ENCODE data around the gene BANK1. TPM values are rescaled to one million over a fixed set of nuclear protein-coding genes. Genes with fewer than 3 reads are reported as not detected.

Gene BANK1
- total and polyA plus RNA-seq, 2 of the 4 experiments (the other 2 are of a cell fraction): under 0.01 to 0.51 TPM

DNA sequence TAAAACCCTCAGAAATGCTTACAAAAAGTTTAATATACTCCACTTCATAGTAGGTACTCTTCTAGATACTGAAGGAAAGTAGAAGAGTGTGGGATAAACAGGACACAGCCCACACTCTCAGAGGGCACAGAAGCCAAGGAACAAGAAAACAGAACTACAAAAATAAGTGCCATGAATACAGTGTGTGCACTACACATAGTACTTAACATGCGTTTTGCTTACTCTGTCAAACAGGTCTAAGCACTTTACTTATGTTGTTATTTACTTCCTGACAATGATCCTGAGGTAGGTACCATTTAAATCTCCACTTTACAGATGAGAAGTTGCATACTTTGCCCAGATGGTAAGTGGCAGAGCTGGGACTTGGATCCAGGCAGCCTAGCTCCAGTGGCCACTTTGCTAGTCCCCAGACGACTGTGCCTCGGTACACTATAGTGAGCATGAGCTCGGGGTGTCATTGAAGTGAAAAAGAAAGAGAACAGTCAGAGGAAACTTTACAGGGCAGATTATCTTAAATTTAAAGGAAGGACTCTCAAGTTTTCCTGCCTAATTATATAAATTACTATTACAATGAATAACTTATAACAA, 120.3 kb downstream of the BANK1 start:
- Histone ChIP-seq H3K9ac (ENCODE audit: low read depth, low read length) (no peak overlapping the region), H3K27ac (ENCODE audit: insufficient read depth, low read length) (no peak overlapping the region), H3K9me1 (ENCODE audit: insufficient read depth, low read length) (no peaks in the 10 kb centered on the region), H2AK5ac (ENCODE audit: low read depth, low read length) (no peak overlapping the region), H3K14ac (replicated peaks; ENCODE audit: low read depth, low read length) (no peak overlapping the region), H2BK5ac (ENCODE audit: low read depth, low read length, poor library complexity, severe bottlenecking) (no peak overlapping the region), H2BK20ac (ENCODE audit: low read depth, low read length) (no peak overlapping the region), H2AK9ac (replicated peaks; ENCODE audit: low read depth, low read length, poor library complexity) (no peak overlapping the region), H3K36me3 (ENCODE audit: control insufficient read depth, insufficient read depth, low read length) (no peaks in the 10 kb centered on the region), H4K8ac (ENCODE audit: low read depth in 2 of 2, low read length in 2 of 2) (no peak overlapping the region), H3K27me3 (ENCODE audit: control insufficient read depth, insufficient read depth, low read length) (no peaks in the 10 kb centered on the region), H4K20me1 (ENCODE audit: insufficient read depth, low read length) (no peaks in the 10 kb centered on the region), H3K4me3 (ENCODE audit: insufficient read depth, low read depth, low read length) (no peak overlapping the region), H3K4me2 (ENCODE audit: low read depth, low read length) (no peak overlapping the region), H3K79me1 (ENCODE audit: low read depth in 1 of 2, low read length in 2 of 2) (no peaks in the 10 kb centered on the region), H3K56ac (ENCODE audit: extremely low read depth, insufficient read depth, low read length) (no peak overlapping the region), H4K5ac (ENCODE audit: low read depth, low read length) (no peak overlapping the region), H2AFZ (replicated peaks; ENCODE audit: low read length, poor library complexity) (no peak overlapping the region), H3K4ac (ENCODE audit: low read depth, low read length) (no peak overlapping the region), H3K23ac (ENCODE audit: low read depth, low read length) (no peak overlapping the region), H4K91ac (ENCODE audit: insufficient read depth, low read depth, low read length) (no peak overlapping the region), H2BK15ac (ENCODE audit: low read depth, low read length) (no peak overlapping the region), H3K4me1 (ENCODE audit: control insufficient read depth, insufficient read depth, low read length) (no peaks in the 10 kb centered on the region), H3K18ac (ENCODE audit: low read depth, low read length) (no peak overlapping the region), H3K9me3 (ENCODE audit: control insufficient read depth, insufficient read depth, low read length) (no peaks in the 10 kb centered on the region), H2BK120ac (ENCODE audit: low read depth, low read length) (no peak overlapping the region)
- no TSS peak for BruUV-seq (replicated peaks)
- ChIA-PET CTCF (no interaction called here), POLR2A (ENCODE audit: unreplicated experiment) (no interaction called here)
- in situ Hi-C loops (cut with MboI; ENCODE audit: low sequenced_read_pairs): no loop called here
- dilution Hi-C loops (cut with HindIII; ENCODE audit: low sequenced_read_pairs, unreplicated experiment): no loop called here
- DNase-seq (no peak), ATAC-seq (ENCODE audit: low read depth) (no peak)
- intact Hi-C loops (cut with micrococcal nuclease): no loop called here
- TF ChIP-seq RFX5 (IDR thresholded peaks at IDR 0.05; ENCODE audit: low read depth, low read length) (no peak), MAZ (IDR thresholded peaks at IDR 0.05; ENCODE audit: borderline replicate concordance, low read depth, low read length) (no peak), CTCF (conservative IDR thresholded peaks at IDR 0.05; ENCODE audit: low read depth, low read length) (no peak), MXI1 (IDR thresholded peaks at IDR 0.05; ENCODE audit: borderline replicate concordance, low read depth, low read length) (no peak), NFE2L2 (IDR thresholded peaks at IDR 0.05; ENCODE audit: low read depth, low read length) (no peak), RAD21 (IDR thresholded peaks at IDR 0.05; ENCODE audit: low read length) (no peak), MAFK (IDR thresholded peaks at IDR 0.05; ENCODE audit: low read depth, low read length) (no peak), POLR2A (IDR thresholded peaks at IDR 0.05; ENCODE audit: low read depth, low read length) (no peak), FOS (IDR thresholded peaks at IDR 0.05; ENCODE audit: low read depth, low read length) (no peak), CHD1 (IDR thresholded peaks at IDR 0.05; ENCODE audit: low read depth, low read length) (no peak), BHLHE40 (IDR thresholded peaks at IDR 0.05; ENCODE audit: low read depth, low read length) (no peak), RCOR1 (IDR thresholded peaks at IDR 0.05; ENCODE audit: insufficient replicate concordance, low read length) (no peak), CEBPB (IDR thresholded peaks at IDR 0.05; ENCODE audit: low read depth, low read length) (no peak), SMC3 (IDR thresholded peaks at IDR 0.05; ENCODE audit: low read depth, low read length) (no peak)
- TF ChIP-seq, protein P1, sequence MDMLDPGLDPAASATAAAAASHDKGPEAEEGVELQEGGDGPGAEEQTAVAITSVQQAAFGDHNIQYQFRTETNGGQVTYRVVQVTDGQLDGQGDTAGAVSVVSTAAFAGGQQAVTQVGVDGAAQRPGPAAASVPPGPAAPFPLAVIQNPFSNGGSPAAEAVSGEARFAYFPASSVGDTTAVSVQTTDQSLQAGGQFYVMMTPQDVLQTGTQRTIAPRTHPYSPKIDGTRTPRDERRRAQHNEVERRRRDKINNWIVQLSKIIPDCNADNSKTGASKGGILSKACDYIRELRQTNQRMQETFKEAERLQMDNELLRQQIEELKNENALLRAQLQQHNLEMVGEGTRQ (IDR thresholded peaks at IDR 0.05; ENCODE audit: low read depth, low read length): no peak
- TF ChIP-seq, protein P2, sequence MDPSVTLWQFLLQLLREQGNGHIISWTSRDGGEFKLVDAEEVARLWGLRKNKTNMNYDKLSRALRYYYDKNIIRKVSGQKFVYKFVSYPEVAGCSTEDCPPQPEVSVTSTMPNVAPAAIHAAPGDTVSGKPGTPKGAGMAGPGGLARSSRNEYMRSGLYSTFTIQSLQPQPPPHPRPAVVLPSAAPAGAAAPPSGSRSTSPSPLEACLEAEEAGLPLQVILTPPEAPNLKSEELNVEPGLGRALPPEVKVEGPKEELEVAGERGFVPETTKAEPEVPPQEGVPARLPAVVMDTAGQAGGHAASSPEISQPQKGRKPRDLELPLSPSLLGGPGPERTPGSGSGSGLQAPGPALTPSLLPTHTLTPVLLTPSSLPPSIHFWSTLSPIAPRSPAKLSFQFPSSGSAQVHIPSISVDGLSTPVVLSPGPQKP (IDR thresholded peaks at IDR 0.05; ENCODE audit: borderline replicate concordance, low read depth, low read length): no peak
- no CpG with 5 or more reads among the region's 4 CpGs for WGBS, 2 experiments (ENCODE audit: extremely low coverage in 2 of 2, insufficient read length in 1 of 2)
